HG02763 (cell line): ENCODE measurements around the gene FFAR2.
"Not testable (repeated sequence)": the region's sequence is repeated elsewhere in the genome, so short reads cannot be mapped to it uniquely, and the experiment has no call there.

Experiments
- ATAC-seq: cut with Tn5 transposase; IDR thresholded peaks from one replicate; pipeline ENCODE4 v1.9.1; 2021; ENCODE audit warnings: mild to moderate bottlenecking, moderate library complexity; ENCODE audit not compliant: unreplicated experiment

Gene FFAR2

DNA sequence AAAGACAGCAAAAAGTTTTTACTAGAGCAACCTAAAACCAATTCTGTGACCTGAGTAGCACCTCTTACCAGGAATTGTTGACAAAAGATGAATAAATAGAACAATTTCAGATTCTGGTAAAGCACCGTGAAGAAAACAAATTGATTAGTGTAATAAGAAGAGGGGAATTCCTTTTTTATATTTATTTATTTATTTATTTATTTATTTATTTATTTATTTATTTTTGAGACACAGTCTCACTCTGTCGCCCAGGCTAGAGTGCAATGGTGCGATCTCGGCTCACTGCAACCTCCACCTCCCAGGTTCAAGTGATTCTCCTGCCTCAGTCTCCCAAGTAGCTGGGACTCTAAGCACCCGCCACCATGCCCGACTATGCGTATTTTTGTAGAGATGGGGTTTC, 24.7 kb upstream of the FFAR2 start:
- ATAC-seq = not testable (repeated sequence)

DNA sequence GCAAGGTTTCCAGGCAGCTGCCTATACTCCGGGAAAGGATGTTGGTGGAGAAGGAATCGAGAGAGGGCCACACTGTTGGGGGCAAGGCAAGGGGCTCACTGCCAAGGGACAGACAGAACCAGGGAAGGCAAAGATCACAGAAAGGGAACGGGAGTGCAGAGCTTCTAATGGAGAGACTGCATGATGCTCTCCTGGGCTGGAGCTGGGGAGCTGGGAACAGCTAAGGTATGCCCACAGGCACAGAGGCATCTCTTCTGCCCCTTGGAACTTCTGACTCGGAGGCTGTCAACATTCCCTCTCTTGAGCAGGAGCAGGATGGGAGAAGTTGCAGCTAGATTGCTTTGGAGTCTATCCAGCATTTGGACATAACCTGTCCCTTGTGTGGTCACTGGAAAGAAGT, 22.4 kb upstream of the FFAR2 start:
- ATAC-seq = no peak

DNA sequence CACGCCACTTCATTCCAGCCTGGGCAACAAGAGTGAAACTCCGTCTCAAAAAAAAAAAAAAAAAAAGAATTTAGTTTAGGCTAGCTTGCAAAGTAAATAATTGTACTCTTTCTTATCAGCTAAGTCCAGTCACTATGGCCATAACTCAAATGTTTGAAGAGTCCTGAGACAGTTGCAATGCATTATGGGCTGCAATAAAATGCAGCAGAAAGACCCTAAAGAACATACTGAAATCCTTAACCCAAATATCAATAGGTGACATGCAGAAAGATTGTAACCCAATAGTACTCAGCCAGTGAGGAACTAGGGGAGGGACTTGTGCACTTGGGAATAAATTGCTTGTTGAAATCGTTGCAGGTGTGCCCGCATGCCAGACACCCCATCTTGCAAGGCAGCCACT, 20.9 kb upstream of the FFAR2 start:
- no peak for ATAC-seq

DNA sequence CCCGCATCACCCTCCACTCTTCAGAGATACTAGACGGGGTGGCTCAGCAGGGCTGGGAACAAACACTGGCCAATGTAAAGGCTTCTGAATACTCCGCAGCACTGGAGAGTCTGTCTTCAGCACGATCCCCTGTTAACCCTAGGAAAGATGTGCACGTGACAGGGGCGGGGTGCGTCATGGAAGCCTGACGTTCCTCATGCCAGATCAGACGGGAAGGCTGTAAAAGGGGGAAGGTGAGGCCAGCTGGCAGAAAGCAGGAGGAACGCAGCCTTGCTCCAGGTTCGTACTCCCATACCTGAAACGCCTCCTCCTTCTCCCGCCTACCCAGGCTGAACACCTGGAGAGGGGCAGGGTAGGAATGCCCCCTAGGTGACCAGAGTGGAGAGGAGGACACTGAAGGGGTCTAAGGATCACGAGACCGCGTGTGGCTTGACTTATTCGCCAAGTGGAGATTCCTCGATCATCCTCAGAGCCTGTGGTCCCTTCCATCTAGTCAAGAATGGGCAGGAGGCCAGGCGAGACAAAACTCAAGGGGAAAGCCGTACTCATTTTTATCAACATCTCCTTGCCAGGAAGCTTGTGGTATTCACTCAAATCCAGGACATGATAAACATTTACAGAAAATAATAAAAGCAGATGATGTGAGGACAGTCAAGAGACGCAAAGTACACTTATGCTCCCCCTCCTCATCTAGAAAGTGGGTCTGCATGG, 18.2 kb upstream of the FFAR2 start:
- ATAC-seq = no peak

DNA sequence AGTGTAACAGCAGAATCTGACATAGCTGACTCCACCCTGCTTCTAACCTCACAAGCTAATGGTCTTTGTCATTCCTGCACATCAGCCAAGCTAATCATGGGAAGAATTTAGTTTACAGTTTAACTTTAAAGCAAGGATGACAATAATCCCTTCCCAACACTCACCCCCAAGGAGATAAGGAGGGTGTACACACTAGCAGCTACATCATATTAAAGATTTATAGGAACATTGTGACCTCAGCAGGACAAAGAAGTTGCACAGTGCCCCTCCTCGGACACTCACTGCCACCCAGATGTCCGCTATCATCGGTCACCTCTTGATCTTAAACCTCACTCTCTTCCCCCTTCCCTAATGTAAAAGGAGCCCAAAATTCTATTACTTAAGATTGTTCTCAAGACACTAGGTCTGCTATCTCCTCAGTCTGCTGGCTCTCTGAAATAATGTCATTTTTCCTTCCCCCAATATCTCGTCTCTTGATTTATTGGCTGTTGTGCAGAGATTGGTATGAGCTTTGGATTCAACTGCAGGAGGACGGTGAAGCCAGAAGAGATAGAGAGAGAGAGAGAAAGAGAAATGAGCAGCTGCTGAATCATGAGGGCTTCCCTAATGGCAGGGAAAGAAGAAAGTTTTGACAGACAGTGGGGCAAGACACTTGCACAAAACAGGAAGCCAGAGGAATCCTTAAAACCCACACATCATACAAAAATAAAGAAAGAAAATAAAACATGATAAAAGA, 17.5 kb upstream of the FFAR2 start:
- no peak for ATAC-seq

DNA sequence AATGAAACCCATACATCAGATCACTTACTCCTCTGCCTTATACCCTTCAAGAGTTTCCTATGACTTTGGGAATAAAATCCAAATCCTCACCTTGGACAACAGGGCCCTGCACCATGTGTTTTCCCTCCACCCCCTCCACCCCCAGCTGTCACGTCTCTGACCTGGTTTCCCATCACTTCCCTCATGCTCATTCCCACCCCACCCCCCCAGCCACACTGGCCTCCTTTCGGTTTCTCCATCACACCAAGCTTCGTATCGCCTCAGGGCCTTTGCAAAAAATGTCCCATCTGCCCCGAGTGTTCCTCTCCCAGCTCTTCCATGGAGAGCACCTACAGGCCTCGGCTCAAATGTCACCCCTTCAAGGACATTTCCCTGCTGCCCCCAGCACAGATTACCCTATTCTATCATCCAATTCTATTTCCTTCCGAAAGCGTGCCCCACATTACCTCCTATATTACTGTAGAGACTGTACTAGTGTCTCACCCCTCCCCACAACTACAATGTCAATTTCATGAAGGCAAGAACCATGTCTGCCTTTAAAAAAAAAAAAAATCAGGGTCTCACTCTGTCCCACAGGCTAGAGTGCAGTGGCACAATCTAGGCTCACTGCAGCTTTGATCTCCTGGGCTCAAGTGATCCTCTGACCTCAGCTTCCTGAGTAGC, 16.8 kb upstream of the FFAR2 start:
- ATAC-seq = no peak

DNA sequence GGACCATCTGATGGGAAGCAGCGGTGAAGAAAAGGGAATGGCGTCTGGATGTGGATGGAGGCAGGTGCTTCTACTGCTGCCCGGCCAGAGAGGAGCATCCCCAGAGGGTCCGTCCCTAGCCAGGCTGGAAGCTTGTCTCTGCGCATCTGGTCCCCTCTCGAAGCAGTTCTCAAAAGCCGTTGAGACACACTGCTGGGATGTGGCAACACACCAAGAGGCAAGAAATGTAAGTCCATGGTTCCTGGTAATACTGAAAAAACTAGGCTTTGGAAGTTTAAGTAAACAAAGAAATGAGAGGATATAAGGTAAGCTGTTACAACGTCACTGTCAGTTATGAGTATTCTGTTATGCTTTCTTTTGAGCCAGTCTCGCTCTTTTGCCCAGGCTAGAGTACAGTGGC, 15.1 kb upstream of the FFAR2 start:
- no peak for ATAC-seq

DNA sequence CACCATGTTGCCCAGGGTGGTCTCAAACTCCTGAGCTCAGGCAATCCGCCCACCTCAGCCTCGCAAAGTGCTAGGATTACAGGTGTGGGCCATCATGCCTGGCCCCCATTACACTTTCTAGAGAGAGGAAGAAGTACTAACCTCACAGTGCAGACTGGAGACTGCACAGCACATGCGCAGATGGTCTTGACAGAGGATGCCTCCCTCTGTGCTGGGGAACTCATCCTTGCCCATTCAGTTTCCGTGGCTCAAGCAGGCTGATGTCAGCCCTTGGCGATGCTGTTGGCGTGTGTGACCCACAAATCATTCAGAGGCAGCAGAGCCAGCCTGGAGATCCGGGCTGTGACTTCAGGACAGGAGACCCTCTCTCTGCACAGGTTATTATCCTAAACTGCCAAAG, 14.6 kb upstream of the FFAR2 start:
- no peak for ATAC-seq

DNA sequence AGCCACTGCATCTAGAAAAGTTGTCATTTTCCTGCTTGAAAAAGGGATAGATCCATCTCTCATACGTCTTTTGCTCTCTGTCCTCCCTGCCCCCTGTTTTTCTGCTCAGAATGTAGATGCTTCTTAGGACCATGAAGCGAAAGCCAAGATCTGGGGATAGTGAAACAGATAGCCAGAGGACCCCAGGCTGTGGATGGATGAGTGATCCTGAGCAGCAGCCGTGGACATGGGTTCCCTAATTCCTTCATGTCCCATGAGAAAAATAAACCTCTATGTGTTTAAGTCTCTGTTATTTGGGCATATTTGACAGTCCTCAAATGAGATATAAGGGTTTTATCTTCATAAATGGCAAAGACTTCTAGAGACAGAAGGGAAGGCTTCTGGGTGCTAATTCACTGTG, 12.2 kb upstream of the FFAR2 start:
- ATAC-seq = no peak

DNA sequence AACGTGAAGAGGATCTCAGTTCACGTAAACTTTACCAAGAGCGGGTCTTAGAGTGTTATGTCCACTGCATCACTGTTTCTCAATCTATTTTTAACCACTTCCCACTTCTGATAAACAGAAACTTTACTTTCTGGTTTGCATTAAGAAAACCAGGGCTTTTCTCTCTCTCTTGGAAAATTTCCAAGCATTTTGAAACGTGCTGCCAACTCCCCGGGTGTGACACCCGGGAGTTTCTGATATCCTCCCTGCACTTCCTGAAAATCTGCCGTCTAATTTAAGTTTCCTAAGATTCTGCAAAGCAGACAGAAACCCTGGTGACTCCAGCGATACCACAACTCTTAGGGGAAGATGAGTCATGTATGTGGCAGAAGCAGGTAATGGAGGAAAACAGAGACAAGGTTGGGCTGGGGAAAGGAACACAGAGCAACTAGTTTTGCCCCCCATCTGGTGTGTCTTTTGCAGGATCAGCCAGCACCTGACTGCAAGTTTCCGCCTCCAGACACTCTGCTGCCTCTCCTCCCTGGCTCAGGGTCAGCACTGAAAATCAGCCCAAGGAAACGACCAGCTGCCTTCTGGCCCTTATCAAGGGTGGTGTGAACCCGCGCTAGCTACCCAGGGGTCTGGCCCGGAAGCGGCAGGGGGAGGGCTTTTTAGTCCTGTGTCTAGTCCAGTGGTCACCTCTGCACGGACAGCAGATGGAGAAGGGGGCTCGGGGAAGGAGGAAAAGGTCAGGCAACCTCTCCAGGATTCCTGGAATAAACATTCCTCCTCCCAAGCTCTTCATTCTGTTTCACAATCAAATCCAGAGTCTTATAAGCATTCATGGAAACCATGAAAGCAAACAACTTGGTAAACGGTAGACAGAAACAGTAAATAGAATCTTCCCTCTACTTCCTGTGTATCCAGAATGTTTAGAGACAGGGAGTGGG, 11.3 kb upstream of the FFAR2 start:
- no peak for ATAC-seq

DNA sequence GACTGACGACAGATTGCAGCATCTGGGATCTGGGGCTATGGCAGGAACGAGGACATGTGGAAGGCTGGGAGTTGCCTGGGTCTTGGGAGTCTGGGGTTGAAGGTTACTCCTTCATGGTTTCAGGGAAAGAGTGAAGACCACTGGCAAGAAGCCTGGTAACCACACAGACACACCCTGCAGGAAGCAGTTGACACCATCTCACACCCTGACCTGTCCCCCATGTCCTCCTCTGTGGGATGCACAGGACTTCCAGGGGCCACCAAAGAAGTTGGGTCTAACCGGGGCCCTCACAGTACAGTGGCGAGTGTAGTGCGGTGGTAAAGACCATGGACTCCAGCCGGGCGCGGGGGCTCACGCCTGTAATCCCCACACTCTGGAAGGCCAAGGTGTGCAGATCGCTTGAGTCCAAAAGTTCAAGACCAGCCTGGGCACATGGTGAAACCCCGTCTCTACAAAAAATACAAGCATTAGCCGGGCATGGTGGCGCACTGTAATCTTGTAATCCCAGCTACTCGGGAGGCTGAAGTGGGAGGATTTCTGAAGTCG, 10.6 kb upstream of the FFAR2 start:
- no peak for ATAC-seq

DNA sequence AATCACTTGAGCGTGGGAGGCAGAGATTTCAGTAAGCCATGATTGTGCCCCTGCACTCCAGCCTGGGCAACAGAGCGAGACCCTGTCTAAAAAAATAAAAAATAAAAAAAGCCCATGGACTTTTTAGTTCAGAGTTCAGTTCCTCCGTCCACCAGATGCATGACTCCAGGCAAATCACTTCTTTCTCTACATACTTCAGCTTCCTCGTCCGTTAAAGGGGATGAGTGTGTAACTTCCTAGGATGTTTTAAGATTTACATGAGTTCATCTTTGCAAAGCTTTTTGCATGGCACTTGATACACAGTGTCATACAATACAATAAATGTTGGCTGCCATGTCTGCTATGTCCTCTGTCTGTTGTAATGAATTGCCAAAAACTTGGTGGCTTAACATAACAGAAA, 10.0 kb upstream of the FFAR2 start:
- no peak for ATAC-seq

DNA sequence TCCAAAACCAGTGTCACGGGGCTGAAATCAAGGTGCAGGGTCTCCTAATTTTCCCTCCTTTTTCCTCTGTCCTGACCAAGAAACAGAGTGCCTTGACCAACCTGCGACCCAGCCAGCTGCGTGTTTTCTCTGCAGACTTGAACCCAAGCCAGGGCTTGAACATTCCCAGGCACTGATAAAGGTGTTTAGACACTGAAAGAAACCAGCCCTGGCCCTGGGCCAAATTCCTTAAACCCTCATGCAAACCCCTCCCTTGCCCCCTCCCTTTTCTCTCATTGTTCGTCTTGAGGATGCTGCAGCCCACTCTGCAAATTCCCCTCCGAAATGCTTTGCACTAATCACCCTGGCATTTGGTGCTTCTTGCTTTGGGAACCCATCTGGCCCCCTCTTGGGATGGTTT, 9.5 kb upstream of the FFAR2 start:
- ATAC-seq = no peak

DNA sequence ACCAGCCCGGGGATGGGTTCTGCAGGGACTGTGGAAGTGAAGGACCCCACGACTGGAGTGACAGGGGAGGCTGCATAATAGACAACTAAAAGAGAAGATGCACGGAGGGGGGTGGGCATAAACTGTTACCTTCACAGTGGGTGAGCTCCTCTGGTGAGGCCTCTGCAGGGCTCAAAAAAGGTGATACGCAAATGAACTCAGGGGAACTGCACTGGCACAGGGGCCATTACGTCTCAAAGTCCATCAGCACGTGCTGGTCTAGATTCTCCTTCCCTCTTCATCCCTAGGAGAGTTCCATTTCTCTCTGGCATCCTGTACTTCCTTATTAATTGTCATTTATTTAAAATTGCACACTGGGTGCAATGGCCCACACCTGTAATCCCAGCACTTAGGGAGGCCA, 8.1 kb upstream of the FFAR2 start:
- no peak for ATAC-seq

DNA sequence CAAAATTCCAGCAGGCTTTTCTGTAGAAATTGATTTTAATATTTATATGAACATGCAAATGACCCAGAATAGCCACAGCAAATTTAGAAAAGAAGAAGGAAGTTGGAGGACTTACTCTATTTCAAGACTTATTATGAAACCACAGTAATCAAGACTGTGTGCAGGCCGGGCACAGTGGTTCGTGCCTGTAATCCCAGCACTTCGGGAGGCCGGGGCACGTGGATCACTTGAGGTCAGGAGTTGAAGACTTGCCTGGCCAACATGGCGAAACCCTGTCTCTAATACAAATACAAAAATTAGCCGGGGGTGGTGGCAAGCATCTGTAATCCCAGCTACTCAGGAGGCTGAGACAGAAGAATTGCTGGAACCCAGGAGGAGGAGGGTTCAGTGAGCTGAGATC, 6.0 kb upstream of the FFAR2 start:
- ATAC-seq = no peak

DNA sequence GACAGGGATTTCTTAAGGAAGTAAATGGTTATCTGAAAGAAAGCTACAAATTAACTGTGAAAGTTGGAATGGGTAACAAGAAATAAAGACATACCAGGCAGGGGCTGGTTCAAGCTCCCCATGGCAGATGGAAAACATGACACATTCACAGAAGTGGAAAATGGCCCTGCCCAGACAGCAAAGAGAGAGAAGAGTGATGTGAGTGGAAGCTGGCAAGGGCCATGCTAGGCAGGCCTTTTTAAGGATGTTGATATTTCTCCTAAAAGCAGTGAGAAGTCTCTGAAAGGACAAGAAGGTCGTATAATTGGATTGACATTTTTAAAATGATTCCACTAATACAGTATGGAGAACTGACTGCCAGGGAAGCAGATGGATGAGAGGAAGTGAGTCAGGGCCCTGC, 3.3 kb upstream of the FFAR2 start:
- ATAC-seq = no peak

DNA sequence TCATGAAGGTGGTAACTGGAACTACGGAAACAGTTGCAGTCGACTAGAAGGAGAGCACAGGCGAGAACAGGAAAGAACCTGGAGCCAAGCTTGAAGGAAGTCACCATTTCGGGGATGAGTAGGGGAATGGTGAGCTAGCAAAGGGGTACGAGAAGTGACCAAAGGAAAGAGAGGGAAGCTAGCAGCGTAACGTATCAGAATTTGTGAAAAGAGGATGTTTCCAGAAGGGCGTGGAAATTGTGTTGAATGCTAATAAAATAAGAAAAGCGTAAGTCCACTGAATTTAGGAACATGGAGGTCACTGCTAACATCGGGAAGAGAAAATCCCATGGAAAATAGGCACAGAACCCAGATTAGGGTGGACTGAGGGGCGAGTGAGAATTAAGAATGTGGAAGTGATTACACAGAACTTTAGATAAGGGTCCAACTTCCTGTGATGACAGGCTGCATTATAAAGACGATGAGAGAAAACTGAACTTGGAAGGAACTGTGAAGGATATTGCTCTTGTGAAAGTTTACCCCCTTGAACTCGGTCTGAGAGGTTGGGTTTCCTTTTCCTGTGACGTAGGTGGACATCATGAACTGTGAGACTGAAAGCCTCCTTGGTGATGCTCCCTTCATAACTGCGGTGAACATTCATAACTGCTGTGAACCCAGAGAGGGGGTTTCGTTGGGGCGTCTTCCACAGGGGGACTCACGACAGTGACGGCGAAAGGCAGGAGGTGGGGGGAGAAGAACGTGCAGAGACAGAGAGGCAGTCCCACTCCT, 2.0 kb upstream of the FFAR2 start:
- no peak for ATAC-seq

DNA sequence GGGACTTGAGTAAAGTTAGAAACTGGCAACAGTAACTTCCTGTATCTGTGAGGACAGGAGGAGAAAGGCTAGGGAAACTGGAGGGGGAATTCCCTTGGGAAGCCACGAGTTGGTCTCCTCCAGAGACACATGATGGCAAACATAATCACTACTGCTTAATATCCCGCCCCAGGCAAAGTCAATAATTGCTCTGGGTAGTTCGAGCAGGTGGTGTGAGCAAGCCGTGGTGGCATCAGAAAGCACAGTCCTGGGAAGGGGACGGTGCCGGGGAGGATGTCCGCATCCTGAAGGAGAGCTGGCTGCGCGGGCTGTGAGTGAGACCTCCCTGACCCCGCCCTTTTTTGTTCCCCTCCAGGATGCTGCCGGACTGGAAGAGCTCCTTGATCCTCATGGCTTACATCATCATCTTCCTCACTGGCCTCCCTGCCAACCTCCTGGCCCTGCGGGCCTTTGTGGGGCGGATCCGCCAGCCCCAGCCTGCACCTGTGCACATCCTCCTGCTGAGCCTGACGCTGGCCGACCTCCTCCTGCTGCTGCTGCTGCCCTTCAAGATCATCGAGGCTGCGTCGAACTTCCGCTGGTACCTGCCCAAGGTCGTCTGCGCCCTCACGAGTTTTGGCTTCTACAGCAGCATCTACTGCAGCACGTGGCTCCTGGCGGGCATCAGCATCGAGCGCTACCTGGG, 1.4 kb downstream of the FFAR2 start:
- ATAC-seq = no peak

DNA sequence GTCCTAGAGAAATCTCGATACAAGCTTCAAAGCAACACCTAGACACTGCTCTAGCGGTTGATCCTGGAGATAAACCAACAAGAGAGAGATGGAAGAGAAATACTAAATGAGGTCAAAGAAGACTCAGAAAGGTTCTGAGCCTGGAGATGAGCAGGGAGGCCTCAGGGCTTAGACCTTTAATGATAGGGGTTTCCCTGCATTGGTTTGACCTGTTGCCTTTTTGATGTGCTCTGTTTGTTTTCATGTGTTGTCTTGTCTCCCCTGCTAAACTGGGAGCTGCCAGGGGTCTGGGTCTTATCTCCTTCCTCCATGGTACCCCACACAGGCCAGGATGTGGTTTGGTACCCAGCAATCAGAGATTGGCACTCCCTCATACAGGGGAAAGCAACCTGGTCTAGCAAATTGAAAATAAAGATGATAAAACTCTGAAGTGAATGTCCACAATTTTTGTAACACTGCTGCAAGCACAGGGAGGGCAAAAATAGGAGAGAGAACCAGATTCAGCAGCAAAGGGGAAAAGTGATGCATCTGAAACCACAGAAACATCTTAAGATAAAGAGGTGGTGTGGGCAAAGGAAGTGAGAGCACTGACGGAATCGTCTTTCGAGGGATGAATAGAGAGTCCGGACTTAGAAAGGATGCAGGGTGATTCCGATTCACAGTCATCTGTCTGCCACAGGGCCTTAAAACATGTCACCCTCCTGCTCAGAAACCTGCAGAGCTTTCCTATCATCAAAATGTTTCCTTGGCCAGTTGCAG, 3.5 kb downstream of the FFAR2 start:
- no peak for ATAC-seq
